HepG2 (cell line): ENCODE data around the gene GPR152. TPM values are rescaled to one million over a fixed set of nuclear protein-coding genes. Genes with fewer than 3 reads are reported as not detected.

Experiments
- CBFB ChIP-seq: sonication (generic); formaldehyde crosslinking; IDR thresholded peaks from 2 replicates; pipeline ENCODE4 v1.4.0; 2020; ENCODE audit warnings: missing genetic modification reagents
- GMEB2 ChIP-seq: IDR thresholded peaks from 2 replicates; pipeline ENCODE4 v1.6.1; 2016; ENCODE audit warnings: missing biosample characterization, missing genetic modification reagents, low read depth
- MAF1 ChIP-seq: sonication (generic); formaldehyde crosslinking; IDR thresholded peaks from 2 replicates; pipeline ENCODE4 v1.5.0; 2020; ENCODE audit warnings: missing genetic modification reagents, borderline replicate concordance
- MED13 ChIP-seq: sonication (generic); formaldehyde crosslinking; IDR thresholded peaks from 2 replicates; pipeline ENCODE4 v1.5.0; 2020; ENCODE audit warnings: missing genetic modification reagents
- NFKB2 ChIP-seq: sonication (generic); formaldehyde crosslinking; IDR thresholded peaks from 2 replicates; pipeline ENCODE4 v1.4.0; 2020; ENCODE audit warnings: missing genetic modification reagents, borderline replicate concordance
- NFYB ChIP-seq: sonication (generic); formaldehyde crosslinking; IDR thresholded peaks from 2 replicates; pipeline ENCODE4 v1.4.0; 2020; ENCODE audit warnings: missing genetic modification reagents
- NR2F6 ChIP-seq, 2 experiments: IDR thresholded peaks; 2 replicates each; pipeline ENCODE4 v1.6.1; 2016; ENCODE audit warnings: antibody characterized with exemption in 1 of 2, mild to moderate bottlenecking in 1 of 2
- PHF21A ChIP-seq: sonication (generic); formaldehyde crosslinking; IDR thresholded peaks from 2 replicates; pipeline ENCODE4 v1.5.0; 2020; ENCODE audit warnings: mild to moderate bottlenecking, missing genetic modification reagents
- SAP130 ChIP-seq: IDR thresholded peaks from 2 replicates; pipeline ENCODE4 v1.6.1; 2016; ENCODE audit warnings: low read depth
- TP53 ChIP-seq: sonication (generic); formaldehyde crosslinking; conservative IDR thresholded peaks from 2 replicates; pipeline ENCODE4 v1.4.0; 2020; ENCODE audit warnings: missing genetic modification reagents
- ZMYM3 ChIP-seq: sonication (generic); formaldehyde crosslinking; IDR thresholded peaks from 2 replicates; pipeline ENCODE4 v1.5.1; 2020; ENCODE audit warnings: mild to moderate bottlenecking, missing genetic modification reagents
- ZNF205 ChIP-seq: IDR thresholded peaks from 2 replicates; pipeline ENCODE4 v1.6.1; 2018; ENCODE audit warnings: missing biosample characterization, missing genetic modification reagents
- ZNF263 ChIP-seq: sonication (generic); formaldehyde crosslinking; IDR thresholded peaks from 2 replicates; pipeline ENCODE4 v1.4.0; 2020; ENCODE audit warnings: missing genetic modification reagents
- ZNF557 ChIP-seq: sonication (generic); formaldehyde crosslinking; IDR thresholded peaks from 2 replicates; pipeline ENCODE4 v1.4.0; 2020; ENCODE audit warnings: missing genetic modification reagents
- ZNF607 ChIP-seq: sonication (generic); formaldehyde crosslinking; IDR thresholded peaks from 2 replicates; pipeline ENCODE4 v1.5.1; 2020; ENCODE audit warnings: missing genetic modification reagents, mild to moderate bottlenecking, borderline replicate concordance
- ZNF614 ChIP-seq: IDR thresholded peaks from 2 replicates; pipeline ENCODE4 v1.6.1; 2018; ENCODE audit warnings: missing biosample characterization, missing genetic modification reagents, inconsistent platforms, borderline replicate concordance
- ZNF720 ChIP-seq: sonication (generic); formaldehyde crosslinking; IDR thresholded peaks from 2 replicates; pipeline ENCODE4 v1.4.0; 2020; ENCODE audit warnings: missing genetic modification reagents
- polyA plus RNA-seq, 8 experiments: library from polyadenylated mRNA; depleted of rRNA in 3 of 8; stranded (reverse) in 7 of 8; unstranded in 1 of 8; fragments of >200 nt; fragmentation: Illumina TruSeq in 4 of 8; extraction: Trizol in 4 of 8; gene quantifications; 2 replicates each; pipeline versions ENCODE4 v1.2.1 to v1.2.3, GENCODE V29; 2011 to 2016; ENCODE audit warnings: low read depth in 4 of 8, missing spikeins in 1 of 8, mixed read lengths in 1 of 8; ENCODE audit not compliant: insufficient read depth in 1 of 8
- total RNA-seq, 5 experiments: library from RNA; depleted of rRNA; stranded (reverse); fragments of >200 nt; fragmentation: Illumina TruSeq; extraction: Trizol; gene quantifications; 2 replicates each; pipeline ENCODE4 v1.2.3, GENCODE V29; 2016; ENCODE audit warnings: low read depth in 1 of 5
- TF ChIP-seq, protein P1 (sequence below): sonication (generic); formaldehyde crosslinking; IDR thresholded peaks from 2 replicates; pipeline ENCODE4 v1.4.0; 2020; ENCODE audit warnings: missing genetic modification reagents, mild to moderate bottlenecking, borderline replicate concordance
- TF ChIP-seq, protein P2 (sequence below), 2 experiments: sonication (generic) in 1 of 2; formaldehyde crosslinking in 1 of 2; IDR thresholded peaks; 2 replicates each; pipeline versions ENCODE4 v1.4.0 to v1.6.1; 2016 to 2020; ENCODE audit warnings: borderline replicate concordance in 1 of 2, low read depth in 1 of 2, mild to moderate bottlenecking in 1 of 2, missing genetic modification reagents in 1 of 2
- TF ChIP-seq, protein P3 (sequence below): sonication (generic); formaldehyde crosslinking; IDR thresholded peaks from 2 replicates; pipeline ENCODE4 v1.4.0; 2020; ENCODE audit warnings: mild to moderate bottlenecking, missing genetic modification reagents

GPR152 gene
- total and polyA plus RNA-seq, 2 of the 13 experiments (the other 11 are each of a cell fraction or from before 2014, with no cell fraction given): not detected

DNA sequence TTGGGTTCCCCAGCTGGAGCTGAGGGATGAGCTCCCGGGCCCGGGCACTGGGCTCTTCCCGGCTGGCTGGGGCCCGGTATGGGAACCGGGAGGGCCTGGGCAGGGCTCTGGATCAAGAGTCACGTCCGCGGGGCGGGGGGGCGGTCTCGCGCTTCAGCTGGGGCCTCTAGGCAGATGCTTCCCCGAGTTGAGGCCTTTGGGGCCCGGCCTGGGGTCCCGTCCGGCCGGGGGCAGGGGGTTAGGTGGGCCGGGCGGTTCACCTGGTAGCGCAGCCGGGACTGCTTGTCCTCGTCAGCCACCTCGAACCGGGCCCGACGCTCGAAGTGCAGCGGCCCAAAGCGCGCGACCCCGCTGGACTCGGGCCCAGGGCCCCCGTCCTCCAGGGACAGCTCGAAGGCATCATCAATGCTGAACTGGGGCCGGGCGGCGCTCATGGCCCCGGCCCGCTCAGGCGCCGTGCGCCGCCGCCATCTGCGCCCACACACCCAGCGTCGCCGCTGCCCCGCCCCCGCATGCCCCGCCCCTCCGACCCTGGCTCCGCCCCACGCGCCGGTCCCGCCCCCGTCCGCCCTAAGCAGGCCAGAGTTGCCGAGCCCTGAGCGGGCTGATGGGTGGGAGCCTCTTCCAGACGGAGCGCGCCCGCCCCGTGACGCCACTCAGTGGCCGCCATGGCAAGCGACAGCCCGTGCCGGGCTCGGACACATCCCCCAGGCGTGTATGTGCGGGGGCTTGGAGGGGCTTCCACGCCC, 16.4 kb upstream of the GPR152 start, which contains the start of gene TMEM134 (continued):
- TF ChIP-seq, protein P1, sequence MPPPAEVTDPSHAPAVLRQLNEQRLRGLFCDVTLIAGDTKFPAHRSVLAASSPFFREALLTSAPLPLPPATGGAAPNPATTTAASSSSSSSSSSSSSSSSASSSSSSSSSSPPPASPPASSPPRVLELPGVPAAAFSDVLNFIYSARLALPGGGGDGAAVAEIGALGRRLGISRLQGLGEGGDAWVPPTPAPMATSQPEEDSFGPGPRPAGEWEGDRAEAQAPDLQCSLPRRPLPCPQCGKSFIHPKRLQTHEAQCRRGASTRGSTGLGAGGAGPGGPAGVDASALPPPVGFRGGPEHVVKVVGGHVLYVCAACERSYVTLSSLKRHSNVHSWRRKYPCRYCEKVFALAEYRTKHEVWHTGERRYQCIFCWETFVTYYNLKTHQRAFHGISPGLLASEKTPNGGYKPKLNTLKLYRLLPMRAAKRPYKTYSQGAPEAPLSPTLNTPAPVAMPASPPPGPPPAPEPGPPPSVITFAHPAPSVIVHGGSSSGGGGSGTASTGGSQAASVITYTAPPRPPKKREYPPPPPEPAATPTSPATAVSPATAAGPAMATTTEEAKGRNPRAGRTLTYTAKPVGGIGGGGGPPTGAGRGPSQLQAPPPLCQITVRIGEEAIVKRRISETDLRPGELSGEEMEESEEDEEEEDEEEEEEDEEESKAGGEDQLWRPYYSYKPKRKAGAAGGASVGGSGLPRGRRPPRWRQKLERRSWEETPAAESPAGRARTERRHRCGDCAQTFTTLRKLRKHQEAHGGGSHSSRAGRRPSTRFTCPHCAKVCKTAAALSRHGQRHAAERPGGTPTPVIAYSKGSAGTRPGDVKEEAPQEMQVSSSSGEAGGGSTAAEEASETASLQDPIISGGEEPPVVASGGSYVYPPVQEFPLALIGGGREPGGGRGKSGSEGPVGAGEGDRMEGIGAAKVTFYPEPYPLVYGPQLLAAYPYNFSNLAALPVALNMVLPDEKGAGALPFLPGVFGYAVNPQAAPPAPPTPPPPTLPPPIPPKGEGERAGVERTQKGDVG (CRISPR knock-in tag): no peak
- TF ChIP-seq GMEB2 (CRISPR knock-in tag) (peak; percentile 63), ZNF614 (CRISPR knock-in tag) (peak; percentile 62; the same call in 1 of the 2 replicates), CBFB (peak; percentile 85), TP53 (CRISPR knock-in tag) (0 out of 2 replicates have a peak, but pooled peaks have one; percentile 41), ZNF720 (CRISPR knock-in tag) (no peak), PHF21A (CRISPR knock-in tag) (peak; percentile 54; the same call in 1 of the 2 replicates), MAF1 (CRISPR knock-in tag) (peak; percentile 69; the same call in 1 of the 2 replicates), ZNF263 (CRISPR knock-in tag) (no peak), ZNF557 (CRISPR knock-in tag) (peak; percentile 87; the same call in 1 of the 2 replicates), ZMYM3 (CRISPR knock-in tag) (peak; percentile 82), ZNF205 (CRISPR knock-in tag) (peak; percentile 53; the same call in 1 of the 2 replicates), SAP130 (CRISPR knock-in tag) (peak; percentile 91), NFYB (CRISPR knock-in tag) (no peak), NR2F6 (IDR thresholded peaks at IDR 0.05) (no peak), NR2F6 (CRISPR knock-in tag; IDR thresholded peaks at IDR 0.05) (peak; percentile 20; the same call in 1 of the 2 replicates), MED13 (CRISPR knock-in tag) (peak; percentile 15; the same call in 1 of the 2 replicates), NFKB2 (CRISPR knock-in tag) (peak; percentile 67; the same call in 1 of the 2 replicates), ZNF607 (CRISPR knock-in tag) (0 out of 2 replicates have a peak, but pooled peaks have one; percentile 40)
- TF ChIP-seq, protein P2, sequence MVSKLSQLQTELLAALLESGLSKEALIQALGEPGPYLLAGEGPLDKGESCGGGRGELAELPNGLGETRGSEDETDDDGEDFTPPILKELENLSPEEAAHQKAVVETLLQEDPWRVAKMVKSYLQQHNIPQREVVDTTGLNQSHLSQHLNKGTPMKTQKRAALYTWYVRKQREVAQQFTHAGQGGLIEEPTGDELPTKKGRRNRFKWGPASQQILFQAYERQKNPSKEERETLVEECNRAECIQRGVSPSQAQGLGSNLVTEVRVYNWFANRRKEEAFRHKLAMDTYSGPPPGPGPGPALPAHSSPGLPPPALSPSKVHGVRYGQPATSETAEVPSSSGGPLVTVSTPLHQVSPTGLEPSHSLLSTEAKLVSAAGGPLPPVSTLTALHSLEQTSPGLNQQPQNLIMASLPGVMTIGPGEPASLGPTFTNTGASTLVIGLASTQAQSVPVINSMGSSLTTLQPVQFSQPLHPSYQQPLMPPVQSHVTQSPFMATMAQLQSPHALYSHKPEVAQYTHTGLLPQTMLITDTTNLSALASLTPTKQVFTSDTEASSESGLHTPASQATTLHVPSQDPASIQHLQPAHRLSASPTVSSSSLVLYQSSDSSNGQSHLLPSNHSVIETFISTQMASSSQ (IDR thresholded peaks at IDR 0.05; ENCODE audit: low read depth): no peak
- TF ChIP-seq, protein P2 (CRISPR knock-in tag; IDR thresholded peaks at IDR 0.05; ENCODE audit: borderline replicate concordance): no peak
- TF ChIP-seq, protein P3, sequence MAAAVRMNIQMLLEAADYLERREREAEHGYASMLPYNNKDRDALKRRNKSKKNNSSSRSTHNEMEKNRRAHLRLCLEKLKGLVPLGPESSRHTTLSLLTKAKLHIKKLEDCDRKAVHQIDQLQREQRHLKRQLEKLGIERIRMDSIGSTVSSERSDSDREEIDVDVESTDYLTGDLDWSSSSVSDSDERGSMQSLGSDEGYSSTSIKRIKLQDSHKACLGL (CRISPR knock-in tag): peak; percentile 20; the same call in 1 of the 2 replicates
